Lung (tissue), 16 donors: ENCODE data around the gene CNRIP1. TPM values are rescaled to one million over a fixed set of nuclear protein-coding genes. Genes with fewer than 3 reads are reported as not detected.

Experiments used
- ATAC-seq: fragments of 200-7000 bp; cut with Tn5 transposase; one replicate; pipeline ENCODE4 v1.9.1; 2020; ENCODE audit warnings: moderate number of reproducible peaks; ENCODE audit not compliant: insufficient read depth, low FRiP score
- DNase-seq, 3 donors: peaks; one replicate each; pipeline ENCODE4 v3.0.0-alpha.2; 2013 to 2017
- H3K27ac ChIP-seq, 2 donors: one replicate each; pipeline ENCODE4 v1.5.1; 2013; ENCODE audit warnings: mild to moderate bottlenecking in 2 of 2, moderate library complexity in 2 of 2, control low read depth in 1 of 2, inconsistent platforms in 1 of 2, low read depth in 1 of 2, low read length in 1 of 2
- H3K27me3 ChIP-seq, 3 donors: one replicate each; pipeline ENCODE4 v1.5.1; 2013; ENCODE audit warnings: low read length in 2 of 3; ENCODE audit not compliant: control insufficient read depth in 3 of 3, insufficient read depth in 3 of 3
- H3K36me3 ChIP-seq, 4 donors: one replicate each; pipeline ENCODE4 v1.5.1; 2013; ENCODE audit warnings: low read length in 4 of 4, mild to moderate bottlenecking in 1 of 4, moderate library complexity in 1 of 4; ENCODE audit not compliant: control insufficient read depth in 4 of 4, insufficient read depth in 4 of 4
- H3K4me1 ChIP-seq, 5 donors: one replicate each; pipeline ENCODE4 v1.5.1; 2013; ENCODE audit warnings: low read length in 5 of 5, mild to moderate bottlenecking in 2 of 5, moderate library complexity in 1 of 5; ENCODE audit not compliant: control insufficient read depth in 5 of 5, insufficient read depth in 5 of 5
- H3K4me3 ChIP-seq: one replicate; pipeline ENCODE4 v1.5.1; 2013; ENCODE audit warnings: mild to moderate bottlenecking, control low read depth, moderate library complexity
- H3K9ac ChIP-seq, 2 donors: one replicate each; pipeline ENCODE4 v1.5.1; 2013; ENCODE audit warnings: low read length in 2 of 2, control low read depth in 1 of 2; ENCODE audit not compliant: insufficient read depth in 1 of 2
- H3K9me3 ChIP-seq, 4 donors: one replicate each; pipeline ENCODE4 v1.5.1; 2013; ENCODE audit warnings: low read length in 3 of 4, mild to moderate bottlenecking in 1 of 4, moderate library complexity in 1 of 4; ENCODE audit not compliant: control insufficient read depth in 4 of 4, insufficient read depth in 3 of 4
- WGBS, 2 donors: extraction: QIAGEN DNeasy Blood & Tissue Kit; methylation state at CpG; one replicate each; pipeline ENCODE4 v1.1.7; 2013; 5-methylcytosine and 5-hydroxymethylcytosine counted together
- long read RNA-seq, 5 donors: transcript quantifications; one replicate each; lab custom pipeline, GENCODE V29; 2026
- polyA plus RNA-seq, 2 donors: library from polyadenylated mRNA; stranded (reverse); fragments of 200-250 nt; gene quantifications; one replicate each; pipeline ENCODE4 v1.2.1, GENCODE V29; 2013
- total RNA-seq, 2 donors: library from RNA; depleted of rRNA in 1 of 2; stranded (reverse); fragments of >200 nt in 1 of 2; gene quantifications; one replicate each; pipeline ENCODE4 v1.2.1, GENCODE V29; 2014 to 2021
- TF ChIP-seq, protein P1 (sequence below): IDR thresholded peaks from 2 replicates; pipeline ENCODE4 v1.5.1; 2012; ENCODE audit warnings: mild to moderate bottlenecking; ENCODE audit errors: control extremely low read depth, extremely low read depth
- donor health status: control.
- donor health status: control.
- donor health status: Bipolar disorder and iron deficiency.
- donor health status: healthy.
- donor health status: DM: yes; HTN: yes; CAD: no.

Gene CNRIP1, protein sequence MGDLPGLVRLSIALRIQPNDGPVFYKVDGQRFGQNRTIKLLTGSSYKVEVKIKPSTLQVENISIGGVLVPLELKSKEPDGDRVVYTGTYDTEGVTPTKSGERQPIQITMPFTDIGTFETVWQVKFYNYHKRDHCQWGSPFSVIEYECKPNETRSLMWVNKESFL
- total RNA-seq (10 to 100 TPM; 13.6 to 29.3 TPM), polyA plus RNA-seq (10 to 100 TPM in 1 of 2 donors, 1 to 10 TPM in 1; 9.0 to 15.4 TPM)
- long read RNA-seq, donor 1, transcript CNRIP1-201 (3 exons, 1,953 nt) = major isoform, 24 of 29 reads
- long read RNA-seq, donor 1, partial matches to known transcripts = 5 of 29 reads
- long read RNA-seq, donor 1, other reads (novel, unspliced or antisense) = 0 of 29 reads
- long read RNA-seq, donor 2, transcript CNRIP1-201 (3 exons, 1,953 nt) = major isoform, 10 of 10 reads
- long read RNA-seq, donor 2, partial matches to known transcripts = 0 of 10 reads
- long read RNA-seq, donor 2, other reads (novel, unspliced or antisense) = 0 of 10 reads
- long read RNA-seq, donor 3, transcript CNRIP1-201 (3 exons, 1,953 nt) = major isoform, 10 of 11 reads
- long read RNA-seq, donor 3, partial matches to known transcripts = 0 of 11 reads
- long read RNA-seq, donor 3, other reads (novel, unspliced or antisense) = 0 of 11 reads
- long read RNA-seq, donor 4, transcript CNRIP1-201 (3 exons, 1,953 nt) = major isoform, 11 of 11 reads
- long read RNA-seq, donor 4, partial matches to known transcripts = 0 of 11 reads
- long read RNA-seq, donor 4, other reads (novel, unspliced or antisense) = 0 of 11 reads
- long read RNA-seq, donor 5, transcript CNRIP1-201 (3 exons, 1,953 nt) = major isoform, 27 of 28 reads
- long read RNA-seq, donor 5, partial matches to known transcripts = 0 of 28 reads
- long read RNA-seq, donor 5, other reads (novel, unspliced or antisense) = 0 of 28 reads

DNA sequence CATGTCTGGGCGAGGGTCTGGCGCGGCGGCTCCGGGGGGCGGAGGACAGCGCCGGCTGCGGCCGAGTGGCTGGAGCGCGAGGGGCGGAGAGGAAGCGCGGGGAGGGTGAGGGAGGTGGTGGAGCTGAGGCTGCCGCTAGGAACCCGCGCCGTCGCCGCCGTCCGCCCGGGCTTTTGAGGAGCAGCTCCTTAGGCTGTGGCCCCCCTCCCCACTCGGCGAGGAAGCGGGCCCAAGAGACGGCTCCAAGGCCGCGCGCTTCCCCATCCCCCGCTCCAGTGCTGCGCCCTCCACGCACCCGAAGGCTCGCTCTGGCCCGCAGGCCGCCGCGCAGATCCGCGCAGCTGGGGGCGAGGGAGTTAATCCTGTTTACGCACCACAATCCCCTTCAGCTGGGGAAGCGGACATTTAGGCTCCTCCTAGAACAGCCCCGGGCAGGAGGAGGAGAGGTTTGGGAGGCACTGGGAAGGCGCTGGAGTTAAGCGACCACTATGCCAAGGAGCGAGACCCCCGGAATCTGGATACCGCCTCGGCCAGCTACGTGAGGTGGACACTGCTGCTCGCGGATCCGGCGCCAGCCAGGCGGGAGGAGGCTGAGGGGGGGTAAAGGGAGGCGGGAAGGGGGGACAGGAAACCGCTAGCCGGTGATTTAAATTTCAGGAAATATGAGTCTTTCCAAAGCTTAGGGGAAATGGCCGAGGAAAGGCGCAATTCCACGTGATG lies at the start of gene CNRIP1:
Gene CNRIP1, minus strand, starts transcription at position 552 of the 720 bp plus-strand sequence. Its CDS starts 549 bp downstream, at position 3.
- Histone ChIP-seq H3K27ac (peak within 1 kb of the TSS; percentile 91 to 93), H3K36me3 (peaks cover 0 to 12% (median 4%) of the 10 kb centered on the region in 4 donors), H3K9me3 (no peaks in the 10 kb centered on the region), H3K27me3 (peaks cover 0 to 21% (median 0%) of the 10 kb centered on the region in 3 donors), H3K4me1 (peaks cover 0 to 12% (median 0%) of the 10 kb centered on the region in 5 donors), H3K4me3 (peak within 1 kb of the TSS; percentile 74), H3K9ac (peak within 1 kb of the TSS; percentile 12 to 92)
- 0 to 1% methylated on average over 46 to 64 of the region's 64 CpGs for WGBS, 2 donors
- peak; percentile 66 for ATAC-seq
- TF ChIP-seq, protein P1, sequence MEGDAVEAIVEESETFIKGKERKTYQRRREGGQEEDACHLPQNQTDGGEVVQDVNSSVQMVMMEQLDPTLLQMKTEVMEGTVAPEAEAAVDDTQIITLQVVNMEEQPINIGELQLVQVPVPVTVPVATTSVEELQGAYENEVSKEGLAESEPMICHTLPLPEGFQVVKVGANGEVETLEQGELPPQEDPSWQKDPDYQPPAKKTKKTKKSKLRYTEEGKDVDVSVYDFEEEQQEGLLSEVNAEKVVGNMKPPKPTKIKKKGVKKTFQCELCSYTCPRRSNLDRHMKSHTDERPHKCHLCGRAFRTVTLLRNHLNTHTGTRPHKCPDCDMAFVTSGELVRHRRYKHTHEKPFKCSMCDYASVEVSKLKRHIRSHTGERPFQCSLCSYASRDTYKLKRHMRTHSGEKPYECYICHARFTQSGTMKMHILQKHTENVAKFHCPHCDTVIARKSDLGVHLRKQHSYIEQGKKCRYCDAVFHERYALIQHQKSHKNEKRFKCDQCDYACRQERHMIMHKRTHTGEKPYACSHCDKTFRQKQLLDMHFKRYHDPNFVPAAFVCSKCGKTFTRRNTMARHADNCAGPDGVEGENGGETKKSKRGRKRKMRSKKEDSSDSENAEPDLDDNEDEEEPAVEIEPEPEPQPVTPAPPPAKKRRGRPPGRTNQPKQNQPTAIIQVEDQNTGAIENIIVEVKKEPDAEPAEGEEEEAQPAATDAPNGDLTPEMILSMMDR = no peak
- DNase-seq = peak; percentile 87 to 93 (median 92)

- WGBS, 2 donors = 88 to 89% methylated on average over 10 of the region's 10 CpGs
- ATAC-seq = no peak
These were observed 49.6 kb upstream of the CNRIP1 start for GRCh38 chr2:68369337-68369734.

DNA sequence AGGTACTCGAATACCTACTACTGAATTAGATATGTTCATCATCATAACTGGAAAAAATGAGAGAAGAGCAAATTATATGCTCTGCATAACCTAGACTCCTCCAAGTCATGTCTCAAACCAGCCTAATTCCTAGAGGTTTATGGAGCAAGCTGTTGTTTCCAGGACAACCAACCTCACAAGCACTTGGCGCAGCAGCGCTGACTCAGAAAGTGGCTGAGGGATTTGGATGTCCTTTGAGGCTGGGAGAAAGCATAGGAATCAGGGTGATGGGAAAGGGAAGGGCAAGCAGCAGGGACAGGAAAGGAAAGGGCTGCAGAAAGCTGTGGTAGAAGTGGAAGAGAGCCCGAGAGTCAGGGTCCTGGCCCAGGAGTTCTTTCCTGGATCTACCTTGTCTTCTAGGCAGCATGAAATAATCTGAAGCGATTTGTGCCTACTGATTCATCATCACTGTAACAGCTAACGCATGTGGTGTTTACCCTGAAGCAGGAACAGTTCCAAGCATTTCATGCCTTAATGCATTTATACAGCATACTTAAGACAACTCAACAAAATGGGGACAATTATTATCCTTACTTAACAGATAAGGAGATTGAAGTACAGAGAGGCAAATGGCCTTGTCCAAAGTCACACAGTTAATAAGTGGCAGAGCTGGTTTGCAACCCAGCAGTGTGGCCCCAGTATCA lies 49.0 kb upstream of the CNRIP1 start:
- Histone ChIP-seq H3K36me3 (no peaks in the 10 kb centered on the region), H3K4me1 (no peaks in the 10 kb centered on the region), H3K9ac (no peak overlapping the region), H3K27ac (no peak overlapping the region), H3K27me3 (no peaks in the 10 kb centered on the region), H3K9me3 (peaks cover 0 to 2% (median 0%) of the 10 kb centered on the region in 4 donors), H3K4me3 (no peak overlapping the region)
- TF ChIP-seq, protein P1 = no peak
- DNase-seq (peak in 1 of 3 donors; percentile 20), ATAC-seq (no peak)
- WGBS, 2 donors = 50 to 64% methylated on average over 6 of the region's 6 CpGs

More at GRCh38 chr2:68369337-68369734, 49.6 kb upstream of the CNRIP1 start:
- DNase-seq = no peak
- Histone ChIP-seq H3K9ac (no peak overlapping the region), H3K36me3 (no peaks in the 10 kb centered on the region), H3K27me3 (no peaks in the 10 kb centered on the region), H3K4me3 (no peak overlapping the region), H3K9me3 (peaks cover 0 to 2% (median 0%) of the 10 kb centered on the region in 4 donors), H3K27ac (no peak overlapping the region), H3K4me1 (no peaks in the 10 kb centered on the region)
- TF ChIP-seq, protein P1 = no peak
